Nephron progenitor cell (in vitro differentiated cells): ENCODE data around the gene BOC.

Source experiments
- DNase-seq: peaks from one replicate; pipeline ENCODE4 v3.0.0; 2021
- H3K27ac Mint-ChIP-seq: 2 replicates; pipeline ENCODE4 v1.8.0; 2021; ENCODE audit warnings: mild to moderate bottlenecking, moderate library complexity, mixed read lengths
- H3K27me3 Mint-ChIP-seq: 2 replicates; pipeline ENCODE4 v1.8.0; 2021; ENCODE audit warnings: mild to moderate bottlenecking, low read depth, mixed read lengths; ENCODE audit not compliant: poor library complexity
- H3K36me3 Mint-ChIP-seq: 2 replicates; pipeline ENCODE4 v1.8.0; 2021; ENCODE audit warnings: low read depth, mixed read lengths
- H3K4me1 Mint-ChIP-seq: 2 replicates; pipeline ENCODE4 v1.8.0; 2021; ENCODE audit warnings: mixed read lengths
- H3K4me3 Mint-ChIP-seq: 2 replicates; pipeline ENCODE4 v1.8.0; 2021; ENCODE audit warnings: mild to moderate bottlenecking, moderate library complexity, mixed read lengths
- H3K9me3 Mint-ChIP-seq: 2 replicates; pipeline ENCODE4 v1.8.0; 2021; ENCODE audit warnings: mild to moderate bottlenecking, moderate library complexity, mixed read lengths
- CTCF ChIP-seq: fragments of 200-600 bp; sonication (generic); IDR thresholded peaks from 2 replicates; pipeline ENCODE4 v1.5.0; 2021; ENCODE audit warnings: antibody characterized with exemption

Gene BOC

DNA sequence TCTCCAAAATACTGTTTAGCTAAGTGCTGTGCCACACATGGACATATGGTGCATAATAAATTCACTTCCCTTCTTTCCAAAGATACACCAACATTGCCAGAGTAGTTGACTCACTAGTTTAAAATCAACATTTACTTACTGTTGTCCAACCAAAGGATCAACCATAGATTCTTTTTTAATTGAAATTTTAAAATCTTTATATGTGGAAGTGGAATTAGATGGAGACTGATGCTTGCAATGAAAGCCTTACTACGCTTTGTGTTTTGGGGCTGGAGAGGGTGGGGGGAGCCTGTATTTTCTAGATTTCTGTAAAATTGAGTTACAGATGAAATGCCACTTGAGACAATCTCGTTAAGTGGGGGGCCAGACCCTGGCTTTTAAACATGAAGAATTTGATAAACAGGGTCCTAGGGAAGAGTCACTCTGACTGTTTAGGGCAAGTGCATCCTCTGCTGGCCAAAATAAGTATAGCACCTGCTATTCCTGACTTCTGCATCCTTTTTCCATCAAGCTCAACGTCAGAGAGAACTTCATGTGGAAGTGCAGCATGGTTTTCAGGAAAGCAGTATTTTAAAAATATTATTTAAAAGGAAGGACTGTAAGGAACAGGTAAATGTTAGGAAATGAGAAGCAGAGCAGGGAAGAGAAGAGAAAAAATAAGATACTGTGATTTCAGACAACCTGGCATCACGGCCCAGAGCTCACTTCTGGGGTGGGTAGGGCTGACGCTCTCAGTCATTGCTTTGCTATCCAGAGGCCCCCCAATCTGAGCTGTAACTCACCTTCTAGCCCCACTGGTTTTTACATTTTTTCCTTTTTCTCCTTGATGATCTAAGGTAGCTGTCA is 76.7 kb downstream of the BOC start:
- Mint-ChIP-seq H3K27me3 (peaks cover 8% of the 10 kb centered on the region), H3K36me3 (peaks cover 40% of the 10 kb centered on the region), H3K27ac (peak overlapping the region; percentile 97), H3K4me3 (no peak overlapping the region), H3K4me1 (peaks cover 73% of the 10 kb centered on the region), H3K9me3 (no peaks in the 10 kb centered on the region)
- peak; percentile 72 for DNase-seq
- peak; percentile 99 for TF ChIP-seq CTCF

DNA sequence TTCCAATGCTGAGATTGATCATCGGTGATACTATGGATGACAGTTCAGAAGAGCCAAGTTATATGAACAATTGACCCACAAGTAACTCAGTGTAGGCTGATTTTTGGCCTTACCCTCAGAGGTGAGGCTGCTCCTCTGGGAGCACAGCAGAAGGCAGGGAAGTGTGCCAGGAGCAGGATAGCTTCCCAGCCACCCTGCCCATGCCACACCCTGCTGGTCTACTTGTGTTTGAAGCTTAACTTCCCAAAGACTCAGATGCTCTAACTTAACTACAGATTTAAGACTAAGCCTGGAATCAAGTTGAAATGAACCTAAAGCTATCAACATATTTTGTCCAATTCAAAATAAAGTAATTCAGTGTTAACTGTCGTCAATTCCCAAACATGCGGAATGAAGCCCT is 77.5 kb downstream of the BOC start:
- DNase-seq: no peak
- H3K27me3 Mint-ChIP-seq: peaks cover 5% of the 10 kb centered on the region
- peaks cover 40% of the 10 kb centered on the region for H3K36me3 Mint-ChIP-seq
- no peaks in the 10 kb centered on the region for H3K9me3 Mint-ChIP-seq
- H3K4me1 Mint-ChIP-seq: peaks cover 68% of the 10 kb centered on the region
- TF ChIP-seq CTCF: no peak
- no peak overlapping the region for H3K4me3 Mint-ChIP-seq
- H3K27ac Mint-ChIP-seq: peak overlapping the region; percentile 97

DNA sequence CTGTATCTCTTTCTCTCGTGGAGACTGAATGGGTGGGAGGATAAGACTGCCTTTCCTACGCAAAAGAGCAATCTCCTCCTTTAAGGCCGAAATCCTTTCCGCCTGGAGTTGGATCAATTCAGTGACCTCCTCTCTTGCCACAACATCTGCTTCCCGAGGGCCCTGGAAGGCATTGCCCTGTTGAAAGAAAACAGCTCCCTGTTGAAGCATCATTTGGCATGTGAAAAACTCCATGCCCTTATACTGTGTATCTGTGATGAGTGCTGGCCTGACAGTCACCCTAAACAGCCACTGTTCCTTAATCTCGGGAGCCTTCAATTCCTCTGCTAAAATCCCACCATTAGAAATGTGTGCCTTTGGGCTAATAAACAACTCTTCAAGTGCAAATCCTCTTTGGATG is 80.2 kb downstream of the BOC start:
- TF ChIP-seq CTCF: no peak
- DNase-seq: no peak
- Mint-ChIP-seq H3K27me3 (peaks cover 4% of the 10 kb centered on the region), H3K36me3 (peaks cover 29% of the 10 kb centered on the region), H3K27ac (peak overlapping the region; percentile 3), H3K4me3 (no peak overlapping the region), H3K9me3 (no peaks in the 10 kb centered on the region), H3K4me1 (peaks cover 54% of the 10 kb centered on the region)

DNA sequence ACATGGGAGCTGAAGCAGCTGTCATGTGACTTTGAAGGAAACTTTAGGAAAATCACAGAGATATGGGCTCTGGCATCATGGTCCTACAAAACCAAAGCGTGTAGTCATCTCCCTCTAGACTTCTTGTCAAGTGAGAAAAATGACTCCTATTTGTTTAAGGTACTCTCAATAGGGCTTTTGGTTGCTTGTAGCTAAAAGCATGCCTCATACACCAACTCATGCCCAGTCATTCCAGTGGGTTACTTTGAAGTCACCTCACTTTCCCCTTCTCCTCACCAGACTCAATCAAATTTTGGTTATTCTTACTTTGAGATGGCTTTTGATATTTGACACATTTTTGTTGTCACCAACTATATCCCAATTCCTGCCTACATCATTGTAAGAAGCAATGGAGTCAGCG is 81.6 kb downstream of the BOC start:
- H3K4me3 Mint-ChIP-seq: no peak overlapping the region
- TF ChIP-seq CTCF: no peak
- H3K27me3 Mint-ChIP-seq: peaks cover 4% of the 10 kb centered on the region
- no peak overlapping the region for H3K27ac Mint-ChIP-seq
- H3K9me3 Mint-ChIP-seq: no peaks in the 10 kb centered on the region
- H3K4me1 Mint-ChIP-seq: peaks cover 53% of the 10 kb centered on the region
- no peak for DNase-seq
- peaks cover 25% of the 10 kb centered on the region for H3K36me3 Mint-ChIP-seq

DNA sequence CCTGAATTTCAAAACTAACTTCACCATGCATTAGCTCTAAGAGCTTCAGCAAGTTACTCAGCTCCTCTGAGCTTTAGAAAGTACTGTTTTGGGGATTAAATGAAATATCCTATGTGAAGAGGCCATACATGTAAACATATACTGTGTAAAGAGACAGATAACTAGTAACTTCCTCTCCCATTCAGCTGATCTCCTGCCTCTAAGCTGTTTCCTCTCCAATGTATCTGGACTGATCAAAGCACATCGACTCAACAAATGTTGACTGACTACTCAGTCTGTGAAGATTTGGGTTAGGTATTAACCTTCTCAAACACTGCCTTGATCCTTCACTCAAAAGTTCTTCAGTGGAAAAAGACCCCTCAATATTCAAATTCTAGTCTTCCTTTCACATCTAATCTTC is 82.0 kb downstream of the BOC start:
- no peak for TF ChIP-seq CTCF
- Mint-ChIP-seq H3K9me3 (no peaks in the 10 kb centered on the region), H3K27me3 (peaks cover 4% of the 10 kb centered on the region), H3K27ac (no peak overlapping the region), H3K36me3 (peaks cover 25% of the 10 kb centered on the region), H3K4me1 (peaks cover 49% of the 10 kb centered on the region), H3K4me3 (no peak overlapping the region)
- no peak for DNase-seq

DNA sequence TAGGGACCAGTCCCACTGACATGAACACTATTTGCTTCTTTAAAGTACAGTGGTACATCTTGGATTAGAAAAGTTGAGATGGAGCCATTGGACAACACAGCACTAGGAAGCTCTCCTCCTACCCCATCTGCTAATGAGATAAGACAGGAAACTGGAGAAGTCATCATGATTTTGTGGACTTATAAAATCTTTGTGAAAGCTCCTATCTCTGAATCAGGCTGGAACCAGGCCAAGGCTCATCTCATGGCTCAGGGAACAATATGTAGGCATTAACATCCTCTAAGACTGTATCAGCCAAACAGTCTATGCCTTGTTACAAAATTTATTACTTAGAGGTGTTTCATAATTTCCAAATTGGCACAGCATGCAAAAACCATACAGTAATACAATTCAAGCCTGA is 84.1 kb downstream of the BOC start:
- H3K9me3 Mint-ChIP-seq: no peaks in the 10 kb centered on the region
- no peak for TF ChIP-seq CTCF
- H3K27me3 Mint-ChIP-seq: peaks cover 4% of the 10 kb centered on the region
- peaks cover 28% of the 10 kb centered on the region for H3K4me1 Mint-ChIP-seq
- H3K36me3 Mint-ChIP-seq: peaks cover 29% of the 10 kb centered on the region
- DNase-seq: no peak
- H3K27ac Mint-ChIP-seq: no peak overlapping the region
- H3K4me3 Mint-ChIP-seq: no peak overlapping the region
